ENCODE data around the gene BCAR3. TPM values are rescaled to one million over a fixed set of nuclear protein-coding genes. Genes with fewer than 3 reads are reported as not detected.

BCAR3 gene
- total RNA-seq, 4 donors from 2014 or later = 22.3 to 98.7 (median 28.3) TPM

DNA sequence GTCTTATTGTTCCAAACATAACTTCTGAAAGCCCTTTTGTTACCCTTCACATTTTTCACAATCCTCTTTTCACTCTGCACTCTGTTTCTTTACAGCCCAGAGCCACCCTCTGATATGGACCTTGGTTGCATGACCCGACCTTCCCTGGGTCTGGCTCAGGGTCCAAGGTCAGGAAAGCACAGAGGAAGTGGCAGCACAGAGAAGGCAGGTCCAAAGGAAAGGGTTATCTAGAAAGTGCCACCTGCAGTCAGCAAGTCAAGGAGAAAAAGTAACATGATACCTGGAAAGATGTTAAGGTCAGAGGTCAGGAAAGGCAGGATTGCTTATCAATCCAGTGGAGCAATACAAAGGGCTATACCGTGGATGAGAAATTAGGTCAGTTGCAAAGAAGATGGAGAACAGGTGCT lies 18.4 kb downstream of the BCAR3 start:
- TF ChIP-seq, protein P1, sequence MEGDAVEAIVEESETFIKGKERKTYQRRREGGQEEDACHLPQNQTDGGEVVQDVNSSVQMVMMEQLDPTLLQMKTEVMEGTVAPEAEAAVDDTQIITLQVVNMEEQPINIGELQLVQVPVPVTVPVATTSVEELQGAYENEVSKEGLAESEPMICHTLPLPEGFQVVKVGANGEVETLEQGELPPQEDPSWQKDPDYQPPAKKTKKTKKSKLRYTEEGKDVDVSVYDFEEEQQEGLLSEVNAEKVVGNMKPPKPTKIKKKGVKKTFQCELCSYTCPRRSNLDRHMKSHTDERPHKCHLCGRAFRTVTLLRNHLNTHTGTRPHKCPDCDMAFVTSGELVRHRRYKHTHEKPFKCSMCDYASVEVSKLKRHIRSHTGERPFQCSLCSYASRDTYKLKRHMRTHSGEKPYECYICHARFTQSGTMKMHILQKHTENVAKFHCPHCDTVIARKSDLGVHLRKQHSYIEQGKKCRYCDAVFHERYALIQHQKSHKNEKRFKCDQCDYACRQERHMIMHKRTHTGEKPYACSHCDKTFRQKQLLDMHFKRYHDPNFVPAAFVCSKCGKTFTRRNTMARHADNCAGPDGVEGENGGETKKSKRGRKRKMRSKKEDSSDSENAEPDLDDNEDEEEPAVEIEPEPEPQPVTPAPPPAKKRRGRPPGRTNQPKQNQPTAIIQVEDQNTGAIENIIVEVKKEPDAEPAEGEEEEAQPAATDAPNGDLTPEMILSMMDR (IDR thresholded peaks at IDR 0.05; ENCODE audit: low read depth) = no peak

DNA sequence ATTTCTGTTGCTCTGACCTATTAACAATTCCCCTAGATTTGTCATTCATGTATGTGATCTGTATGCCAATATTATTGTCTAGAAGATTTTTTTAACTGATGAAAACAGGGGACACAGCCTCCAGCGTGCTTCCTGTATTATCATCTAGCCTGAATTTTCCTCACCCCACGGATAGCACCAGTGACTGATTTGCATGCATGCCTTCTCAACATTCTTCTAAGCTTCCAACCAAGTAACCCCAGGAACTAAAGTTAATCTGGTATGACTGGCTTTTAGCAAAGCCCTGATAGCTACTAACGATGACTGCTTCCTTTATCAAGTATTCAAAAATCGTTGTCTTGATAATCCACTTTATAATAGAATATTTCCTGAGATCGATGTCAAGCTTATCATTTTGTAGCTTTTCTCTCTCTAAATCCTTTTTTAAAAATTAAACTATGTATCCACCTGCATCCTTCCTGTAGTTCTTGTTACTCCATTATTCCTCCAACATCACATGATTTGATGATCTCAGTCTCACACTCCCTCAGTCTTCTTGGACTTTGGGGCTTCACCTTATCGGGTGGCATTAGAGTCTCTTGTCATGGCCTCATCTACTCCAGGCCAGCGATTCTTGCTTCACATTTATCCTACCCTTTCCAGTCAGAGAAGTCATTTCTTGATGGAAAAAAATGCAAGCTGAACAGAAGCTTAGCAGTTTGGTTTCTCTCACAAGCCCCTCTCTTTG lies 19.0 kb downstream of the BCAR3 start:
- TF ChIP-seq, protein P1 (IDR thresholded peaks at IDR 0.05; ENCODE audit: low read depth) = no peak

DNA sequence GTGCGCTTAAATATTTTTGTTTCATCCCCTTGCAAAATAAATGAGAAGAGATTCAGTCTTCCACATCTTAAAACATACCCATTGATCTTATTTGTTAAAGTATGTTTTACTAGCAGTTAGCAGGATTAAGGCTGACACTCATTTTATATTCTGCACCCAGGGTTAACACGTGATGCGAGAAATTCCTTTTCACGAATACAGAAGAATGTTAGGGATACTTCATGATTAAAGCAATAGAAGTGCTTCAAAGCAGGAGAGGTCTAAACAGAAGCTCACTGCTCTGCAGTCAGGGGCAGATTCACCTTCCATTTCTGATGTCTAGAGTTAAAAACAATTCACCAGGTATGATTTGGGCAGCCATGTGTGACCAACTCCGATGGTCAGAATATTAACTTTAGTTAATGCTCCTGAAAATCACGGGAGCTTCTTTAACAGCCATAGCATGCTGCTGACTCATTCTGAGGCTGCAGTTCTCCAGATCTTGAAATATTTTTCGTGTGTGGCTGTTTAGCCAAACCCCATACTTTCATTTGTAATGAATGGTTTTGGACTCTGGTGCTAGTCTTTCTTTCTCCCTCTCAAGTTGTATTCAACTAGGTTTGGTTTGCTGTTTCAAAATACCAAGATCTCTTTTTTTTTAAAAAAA lies 19.7 kb downstream of the BCAR3 start:
- TF ChIP-seq, protein P1 (IDR thresholded peaks at IDR 0.05; ENCODE audit: low read depth) = no peak

DNA sequence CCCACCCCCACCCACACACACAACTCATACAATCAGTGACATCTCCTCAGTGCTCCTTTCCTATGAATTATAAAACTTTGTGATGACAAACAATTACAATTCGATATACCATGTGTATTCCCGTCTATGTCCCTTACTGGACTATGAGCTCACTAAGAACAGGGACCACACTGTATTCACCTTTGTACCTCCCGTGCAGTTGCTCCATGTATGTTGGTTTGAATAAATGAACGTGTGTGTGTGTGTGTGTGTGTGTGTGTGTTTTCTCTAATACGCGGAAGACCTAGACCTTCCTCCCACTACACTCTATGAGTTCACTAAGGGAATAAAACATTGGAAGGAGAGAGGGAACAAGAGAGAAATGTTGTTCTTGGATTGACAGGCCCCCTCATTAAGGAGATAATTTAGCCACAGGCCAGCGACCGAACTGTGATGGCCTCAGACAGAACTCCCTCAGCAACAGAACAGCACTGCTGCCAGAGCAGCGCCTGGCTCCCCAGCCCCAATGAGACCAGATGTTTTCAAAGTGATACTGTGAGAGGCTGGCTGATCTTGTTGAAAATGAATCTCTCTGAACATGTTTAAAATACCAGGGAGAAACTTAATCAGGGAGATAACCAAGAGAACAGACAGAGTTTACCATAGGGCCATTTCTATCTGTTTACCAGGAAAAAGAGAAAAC lies 21.7 kb downstream of the BCAR3 start:
- TF ChIP-seq, protein P1 (IDR thresholded peaks at IDR 0.05; ENCODE audit: low read depth) = no peak

DNA sequence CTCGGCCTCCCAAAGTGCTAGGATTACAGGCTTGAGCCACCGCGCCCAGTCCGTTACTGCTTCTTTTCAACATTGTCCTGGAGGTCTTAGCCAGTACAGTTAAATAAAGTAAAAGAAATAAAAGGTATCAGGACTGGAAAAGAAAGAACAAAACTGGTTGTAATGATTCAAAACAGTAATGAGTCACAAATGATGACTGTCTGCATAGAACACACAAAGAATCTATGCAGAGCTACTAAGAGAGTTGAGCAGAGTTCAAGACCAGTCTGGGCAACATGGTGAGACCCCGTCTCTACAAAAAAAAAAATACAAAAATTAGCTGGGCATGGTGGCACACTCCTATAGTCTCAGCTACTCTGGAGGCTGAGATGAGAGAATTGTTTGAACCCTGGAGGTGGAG lies 23.4 kb downstream of the BCAR3 start:
- TF ChIP-seq, protein P1 (IDR thresholded peaks at IDR 0.05; ENCODE audit: low read depth) = no peak

DNA sequence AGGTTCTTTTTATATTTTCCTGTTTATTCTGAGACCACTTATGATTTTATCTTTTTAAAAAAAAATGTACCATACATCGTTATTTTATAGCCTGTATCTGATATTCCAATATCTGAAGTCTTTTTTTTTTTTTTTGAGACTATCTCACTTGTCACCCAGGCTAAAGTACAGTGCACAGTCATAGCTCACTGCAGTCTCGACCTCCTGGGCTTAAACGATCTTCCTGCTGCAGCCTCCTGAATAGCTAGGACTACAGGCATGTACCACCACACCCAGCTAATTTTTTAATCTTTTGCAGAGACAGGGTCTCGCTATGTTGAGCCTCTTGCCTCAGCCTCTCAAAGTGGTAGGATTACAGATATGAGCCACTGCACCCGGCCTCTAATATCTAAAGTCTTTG lies 25.1 kb downstream of the BCAR3 start:
- TF ChIP-seq, protein P1 (IDR thresholded peaks at IDR 0.05; ENCODE audit: low read depth) = no peak

DNA sequence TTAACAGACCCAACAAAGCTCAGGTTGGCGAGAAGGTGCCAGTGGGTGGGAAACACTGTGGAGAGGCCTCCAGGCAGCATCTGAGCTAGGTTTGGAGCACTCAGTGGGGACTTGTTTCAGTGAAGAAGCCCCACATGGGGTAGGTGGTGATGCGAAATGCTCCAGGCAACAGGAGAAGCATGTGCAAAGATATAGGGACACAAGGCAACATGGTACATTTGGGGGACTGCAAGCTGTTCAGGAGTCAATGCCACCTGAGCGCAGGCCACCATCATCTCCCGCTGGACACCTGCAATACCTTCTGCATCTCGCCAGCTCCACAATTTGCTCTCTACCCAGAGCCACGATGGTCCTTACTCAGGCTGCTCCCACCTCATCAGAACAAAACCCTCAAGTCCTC lies 28.0 kb downstream of the BCAR3 start:
- TF ChIP-seq, protein P1 (IDR thresholded peaks at IDR 0.05; ENCODE audit: low read depth) = no peak

Measured in subcutaneous adipose tissue (tissue), 4 donors.